ENCODE data around the gene SHISA6. TPM values are rescaled to one million over a fixed set of nuclear protein-coding genes. Genes with fewer than 3 reads are reported as not detected.
A peak's percentile ranks its signal among the peaks of the same experiment; 100 is the strongest.

The SHISA6 gene
- total RNA-seq, 2 donors from 2014 or later = 6.7 to 14.4 TPM

GRCh38 chr17:11332706-11333105 is 91.7 kb downstream of the SHISA6 start:
- no peaks in the 10 kb centered on the region for H3K9me3 ChIP-seq (ENCODE audit: control insufficient read depth, low read length)
- DNase-seq = peak; percentile 44
- 91 to 100% methylated on average over 5 to 7 of the region's 7 CpGs for WGBS, 2 experiments (ENCODE audit: insufficient coverage in 1 of 2, insufficient read length in 1 of 2)
- no peak overlapping the region for H3K4me3 Mint-ChIP-seq
- H3K27me3 ChIP-seq (ENCODE audit: control insufficient read depth, insufficient read depth, low read length, poor library complexity, severe bottlenecking) = no peaks in the 10 kb centered on the region
- no peak for TF ChIP-seq CTCF (conservative IDR thresholded peaks at IDR 0.05)
- H3K4me3 ChIP-seq (ENCODE audit: low read length) = no peak overlapping the region
- H3K4me1 Mint-ChIP-seq = peaks cover 24% of the 10 kb centered on the region
- H3K4me1 ChIP-seq (ENCODE audit: control insufficient read depth, insufficient read depth, low read length) = peaks cover 6% of the 10 kb centered on the region
- H3K36me3 ChIP-seq (ENCODE audit: control insufficient read depth, insufficient read depth, low read length) = no peaks in the 10 kb centered on the region
- H3K27me3 Mint-ChIP-seq (ENCODE audit: insufficient read depth) = no peaks in the 10 kb centered on the region
- H3K36me3 Mint-ChIP-seq (ENCODE audit: low read depth) = no peaks in the 10 kb centered on the region
- H3K9me3 Mint-ChIP-seq = no peaks in the 10 kb centered on the region
- H3K9ac ChIP-seq (ENCODE audit: extremely low read depth, low read length, poor library complexity, severe bottlenecking) = no peak overlapping the region
- no peak overlapping the region for H3K27ac ChIP-seq (ENCODE audit: low read depth, low read length)
- H3K27ac Mint-ChIP-seq = no peak overlapping the region

- Histone ChIP-seq H3K9me3 (ENCODE audit: control insufficient read depth, low read length) (no peaks in the 10 kb centered on the region), H3K4me3 (ENCODE audit: low read length) (no peak overlapping the region), H3K27me3 (ENCODE audit: control insufficient read depth, insufficient read depth, low read length, poor library complexity, severe bottlenecking) (no peaks in the 10 kb centered on the region), H3K27ac (ENCODE audit: low read depth, low read length) (no peak overlapping the region), H3K9ac (ENCODE audit: extremely low read depth, low read length, poor library complexity, severe bottlenecking) (no peak overlapping the region), H3K36me3 (ENCODE audit: control insufficient read depth, insufficient read depth, low read length) (no peaks in the 10 kb centered on the region), H3K4me1 (ENCODE audit: control insufficient read depth, insufficient read depth, low read length) (peaks cover 6% of the 10 kb centered on the region)
- WGBS, 2 experiments (ENCODE audit: insufficient coverage in 1 of 2, insufficient read length in 1 of 2) = 71 to 94% methylated on average over 1 to 4 of the region's 4 CpGs
- no peak for TF ChIP-seq CTCF (conservative IDR thresholded peaks at IDR 0.05)
- Mint-ChIP-seq H3K27ac (no peak overlapping the region), H3K4me1 (peaks cover 24% of the 10 kb centered on the region), H3K9me3 (no peaks in the 10 kb centered on the region), H3K4me3 (no peak overlapping the region), H3K36me3 (ENCODE audit: low read depth) (no peaks in the 10 kb centered on the region), H3K27me3 (ENCODE audit: insufficient read depth) (no peaks in the 10 kb centered on the region)
- no peak for DNase-seq
Observed at GRCh38 chr17:11334493-11334892, 93.5 kb downstream of the SHISA6 start.

- Mint-ChIP-seq H3K4me3 (no peak overlapping the region), H3K9me3 (no peaks in the 10 kb centered on the region), H3K27me3 (ENCODE audit: insufficient read depth) (no peaks in the 10 kb centered on the region), H3K36me3 (ENCODE audit: low read depth) (no peaks in the 10 kb centered on the region), H3K4me1 (peaks cover 16% of the 10 kb centered on the region), H3K27ac (no peak overlapping the region)
- Histone ChIP-seq H3K27me3 (ENCODE audit: control insufficient read depth, insufficient read depth, low read length, poor library complexity, severe bottlenecking) (no peaks in the 10 kb centered on the region), H3K4me1 (ENCODE audit: control insufficient read depth, insufficient read depth, low read length) (no peaks in the 10 kb centered on the region), H3K9ac (ENCODE audit: extremely low read depth, low read length, poor library complexity, severe bottlenecking) (no peak overlapping the region), H3K27ac (ENCODE audit: low read depth, low read length) (no peak overlapping the region), H3K4me3 (ENCODE audit: low read length) (no peak overlapping the region), H3K36me3 (ENCODE audit: control insufficient read depth, insufficient read depth, low read length) (no peaks in the 10 kb centered on the region), H3K9me3 (ENCODE audit: control insufficient read depth, low read length) (no peaks in the 10 kb centered on the region)
- 87 to 92% methylated on average over 3 to 5 of the region's 5 CpGs for WGBS, 2 experiments (ENCODE audit: insufficient coverage in 1 of 2, insufficient read length in 1 of 2)
- no peak for TF ChIP-seq CTCF (conservative IDR thresholded peaks at IDR 0.05)
- DNase-seq = no peak
Observed at GRCh38 chr17:11336290-11336689, 95.3 kb downstream of the SHISA6 start.

Data from endodermal cell (in vitro differentiated cells).